Neural progenitor cell (in vitro differentiated cells): Measurements from ENCODE around the gene TTC27.

ENCODE experiments used
- CTCF ChIP-seq: fragments of 200-600 bp; sonication (generic); IDR thresholded peaks from 2 replicates; pipeline ENCODE4 v1.5.1; 2017; ENCODE audit warnings: antibody characterized with exemption, mild to moderate bottlenecking
- EZH2 ChIP-seq: fragments of 200-600 bp; sonication (generic); IDR thresholded peaks from 2 replicates; pipeline ENCODE4 v1.6.1; 2017; ENCODE audit warnings: antibody characterized with exemption, mild to moderate bottlenecking, moderate library complexity
- EZH2phosphoT487 ChIP-seq: fragments of 200-600 bp; sonication (generic); IDR thresholded peaks from 2 replicates; pipeline ENCODE4 v1.6.1; 2017; ENCODE audit warnings: antibody characterized with exemption

- TF ChIP-seq CTCF (no peak), EZH2 (no peak), EZH2phosphoT487 (no peak)
Observed at GRCh38 chr2:32706815-32707579, 79.1 kb downstream of the TTC27 start.
